HL-60/S4 (cell line): Measurements from ENCODE around the gene GRIA3.

Experiments
- in situ Hi-C: fragments of 300-500 bp; cut with MboI; formaldehyde crosslinking; loops from 2 replicates; pipeline ENCODE4 v1.14.3; 2022; ENCODE audit warnings: low sequenced_read_pairs

GRIA3 gene

GRCh38 chrX:123193101-123193500 lies 9.0 kb downstream of the GRIA3 start:
- in situ Hi-C loops, result no loop called here

- in situ Hi-C loops, result no loop called here
These were observed 15.3 kb downstream of the GRIA3 start for GRCh38 chrX:123199338-123199737.

- in situ Hi-C loops, result no loop called here
These were observed 17.6 kb downstream of the GRIA3 start for GRCh38 chrX:123201720-123202119.

GRCh38 chrX:123202523-123202922 lies 18.4 kb downstream of the GRIA3 start:
- in situ Hi-C loops, result no loop called here

GRCh38 chrX:123203772-123204171 lies 19.7 kb downstream of the GRIA3 start:
- in situ Hi-C loops, result no loop called here

- in situ Hi-C loops, result no loop called here
These were observed 22.1 kb downstream of the GRIA3 start for GRCh38 chrX:123206176-123206575.

- in situ Hi-C loops, result no loop called here
These were observed 26.2 kb downstream of the GRIA3 start for GRCh38 chrX:123210252-123210651.

- in situ Hi-C loops, result no loop called here
These were observed 31.5 kb downstream of the GRIA3 start for GRCh38 chrX:123215397-123216089.

- in situ Hi-C loops, result no loop called here
These were observed 33.0 kb downstream of the GRIA3 start for GRCh38 chrX:123217077-123217476.

- in situ Hi-C loops, result no loop called here
These were observed 33.6 kb downstream of the GRIA3 start for GRCh38 chrX:123217728-123218127.

GRCh38 chrX:123219916-123220315 lies 35.8 kb downstream of the GRIA3 start:
- in situ Hi-C loops, result no loop called here

GRCh38 chrX:123222920-123223319 lies 38.8 kb downstream of the GRIA3 start:
- in situ Hi-C loops, result no loop called here

- in situ Hi-C loops, result no loop called here
These were observed 39.3 kb downstream of the GRIA3 start for GRCh38 chrX:123223409-123223808.

GRCh38 chrX:123223859-123224258 lies 39.8 kb downstream of the GRIA3 start:
- in situ Hi-C loops, result no loop called here

GRCh38 chrX:123230798-123231197 lies 46.7 kb downstream of the GRIA3 start:
- in situ Hi-C loops, result no loop called here

- in situ Hi-C loops, result no loop called here
These were observed 52.8 kb downstream of the GRIA3 start for GRCh38 chrX:123236859-123237258.

GRCh38 chrX:123237271-123237670 lies 53.2 kb downstream of the GRIA3 start:
- in situ Hi-C loops, result no loop called here

GRCh38 chrX:123254457-123254856 lies 70.4 kb downstream of the GRIA3 start:
- in situ Hi-C loops, result no loop called here

GRCh38 chrX:123256378-123256777 lies 72.3 kb downstream of the GRIA3 start:
- in situ Hi-C loops, result no loop called here

GRCh38 chrX:123260920-123261418 lies 76.9 kb downstream of the GRIA3 start:
- in situ Hi-C loops, result no loop called here

- in situ Hi-C loops, result no loop called here
These were observed 79.2 kb downstream of the GRIA3 start for GRCh38 chrX:123263270-123263669.

GRCh38 chrX:123263747-123264146 lies 79.7 kb downstream of the GRIA3 start:
- in situ Hi-C loops, result no loop called here

- in situ Hi-C loops, result no loop called here
These were observed 83.1 kb downstream of the GRIA3 start for GRCh38 chrX:123267220-123267619.
